ENCODE measurements around the gene RIPOR1.

DNA sequence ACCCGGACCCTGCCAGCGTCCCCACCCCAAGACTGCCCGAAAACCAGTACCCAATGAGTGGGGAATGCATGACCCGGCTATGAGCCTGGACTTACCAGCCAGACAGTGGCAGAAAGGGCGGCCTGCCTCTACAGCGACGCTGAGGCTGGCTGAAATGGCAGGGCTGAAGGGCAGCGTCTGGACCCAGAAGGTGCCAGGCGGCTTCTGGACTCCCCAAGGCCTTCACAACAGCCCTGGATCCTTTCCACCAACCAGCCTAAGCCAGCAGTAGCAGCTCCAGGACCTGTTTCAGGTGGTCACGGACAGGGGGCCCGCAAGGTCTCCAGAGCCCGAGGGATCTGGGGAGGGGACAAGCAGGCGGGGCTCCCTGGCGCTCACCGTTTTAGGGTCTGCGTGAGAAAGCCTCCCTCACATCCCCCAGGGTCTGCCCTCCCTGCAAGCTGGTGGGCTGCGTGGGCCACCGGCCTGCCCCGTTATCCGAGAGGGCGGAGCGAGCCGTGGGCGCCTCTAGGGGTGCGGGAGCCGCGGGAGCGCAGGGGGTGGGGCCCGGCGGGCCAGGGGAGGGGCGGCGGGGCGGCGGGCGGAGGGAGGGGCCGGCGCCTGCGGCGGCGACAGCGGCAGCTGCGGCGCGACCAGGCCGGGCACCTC, at the start of gene RIPOR1:
- TF ChIP-seq CTCF (IDR thresholded peaks at IDR 0.05; ENCODE audit: insufficient read depth, low read length, poor library complexity, severe bottlenecking) (no peak), EZH2phosphoT487 (conservative IDR thresholded peaks at IDR 0.05; ENCODE audit: low read length) (no peak)

Data from SU-DHL-6 (cell line).